Caco-2 (cell line): ENCODE results near the gene DMRT1. TPM values are rescaled to one million over a fixed set of nuclear protein-coding genes. Genes with fewer than 3 reads are reported as not detected.

ENCODE experiments used
- BruUV-seq: library from RNA; stranded (reverse); fragments of 400-500 nt; replicated peaks from 2 replicates; lab custom pipeline; 2021; lab: Mats Ljungman, UMichigan
- CTCF ChIA-PET: fragments of 300-600 bp; sonication (Branson Sonifier 250); formaldehyde crosslinking; loops from one replicate; lab custom pipeline; 2022; ENCODE audit warnings: antibody characterized with exemption; lab: Charles Lee
- POLR2A ChIA-PET: fragments of 300-600 bp; sonication (Branson Sonifier 250); formaldehyde crosslinking; loops from one replicate; lab custom pipeline; 2022; ENCODE audit warnings: antibody characterized with exemption; lab: Charles Lee
- DNase-seq, 2 experiments: peaks; one replicate each; pipeline versions ENCODE4 v3.0.0 to v3.0.0-alpha.2; 2020 to 2022
- H3K27me3 ChIP-seq: replicated peaks from 2 replicates; pipeline ENCODE4 v1.6.0; 2011; ENCODE audit warnings: low read length; ENCODE audit not compliant: control insufficient read depth, insufficient read depth
- H3K36me3 ChIP-seq: 2 replicates; pipeline ENCODE4 v1.5.1; 2011; ENCODE audit warnings: low read length; ENCODE audit not compliant: control insufficient read depth, insufficient read depth
- H3K4me1 ChIP-seq: fragments of 250-450 bp; sonication (Bioruptor Pico); 2 replicates; pipeline ENCODE4 v1.5.1; 2020; ENCODE audit warnings: mild to moderate bottlenecking
- H3K4me3 ChIP-seq: 2 replicates; pipeline ENCODE4 v1.5.1; 2011; ENCODE audit warnings: low read depth, mild to moderate bottlenecking, control low read depth, low read length
- H3K9me3 ChIP-seq: fragments of 250-450 bp; sonication (Bioruptor Pico); 2 replicates; pipeline ENCODE4 v1.5.1; 2020; ENCODE audit warnings: mild to moderate bottlenecking, moderate library complexity
- H3K27ac Mint-ChIP-seq: one replicate; pipeline ENCODE4 v1.8.0; 2022; ENCODE audit warnings: mixed read lengths; ENCODE audit not compliant: unreplicated experiment
- H3K27me3 Mint-ChIP-seq: one replicate; pipeline ENCODE4 v1.8.0; 2022; ENCODE audit warnings: mixed read lengths; ENCODE audit not compliant: insufficient read depth, unreplicated experiment
- H3K36me3 Mint-ChIP-seq: one replicate; pipeline ENCODE4 v1.8.0; 2022; ENCODE audit warnings: mild to moderate bottlenecking, mixed read lengths; ENCODE audit not compliant: insufficient read depth, unreplicated experiment
- H3K4me1 Mint-ChIP-seq: one replicate; pipeline ENCODE4 v1.8.0; 2022; ENCODE audit warnings: low read depth, mixed read lengths; ENCODE audit not compliant: unreplicated experiment
- H3K4me3 Mint-ChIP-seq: one replicate; pipeline ENCODE4 v1.8.0; 2022; ENCODE audit warnings: mild to moderate bottlenecking, moderate library complexity, mixed read lengths; ENCODE audit not compliant: unreplicated experiment
- H3K9me3 Mint-ChIP-seq: one replicate; pipeline ENCODE4 v1.8.0; 2022; ENCODE audit warnings: mixed read lengths; ENCODE audit not compliant: unreplicated experiment
- intact Hi-C: fragments of 100-400 bp; cut with micrococcal nuclease; formaldehyde crosslinking; loops from one replicate; pipeline ENCODE4 v1.10.0; 2022; ENCODE audit not compliant: unreplicated experiment
- total RNA-seq: library from RNA; stranded (reverse); gene quantifications from 2 replicates; pipeline ENCODE4 v1.2.3, GENCODE V29; 2022
- TF ChIP-seq, protein P1 (sequence below), 2 experiments: fragments of 200-600 bp in 1 of 2; IDR thresholded peaks; 1 replicate in 1 of 2; 2 replicates in 1 of 2; pipeline versions ENCODE4 v1.5.1 to v1.8.0; 2011 to 2022; ENCODE audit warnings: antibody characterized with exemption in 1 of 2, control low read depth in 1 of 2, inconsistent platforms in 1 of 2, low read depth in 1 of 2, low read length in 1 of 2, mild to moderate bottlenecking in 1 of 2, moderate library complexity in 1 of 2; ENCODE audit not compliant: insufficient read depth in 1 of 2, severe bottlenecking in 1 of 2, unreplicated experiment in 1 of 2

DMRT1 gene
- total RNA-seq, 1 experiment from 2014 or later: not detected

DNA sequence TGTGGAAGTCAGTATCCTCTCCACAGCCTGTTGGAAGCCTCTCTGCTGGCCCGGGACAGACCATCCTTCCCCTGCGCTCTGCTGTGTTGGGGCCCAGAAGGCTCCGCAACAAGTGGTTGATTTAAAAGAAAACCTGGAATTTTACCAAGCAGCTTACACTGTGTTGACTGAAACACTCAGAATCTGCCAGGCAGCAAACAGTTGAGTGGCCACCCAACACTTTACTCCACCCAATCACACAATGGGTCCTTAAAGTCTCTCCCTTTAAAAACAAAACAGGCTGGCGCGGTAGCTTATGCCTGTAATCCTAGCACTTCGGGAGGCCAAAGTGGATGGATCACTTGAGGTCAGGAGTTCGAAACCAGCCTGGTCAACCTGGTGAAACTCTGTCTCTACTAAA is 107.0 kb downstream of the DMRT1 start:
- no peaks in the 10 kb centered on the region for H3K36me3 Mint-ChIP-seq
- CTCF ChIA-PET: no interaction called here
- H3K27me3 Mint-ChIP-seq: peaks cover 2% of the 10 kb centered on the region
- no peak for DNase-seq
- H3K9me3 Mint-ChIP-seq: no peaks in the 10 kb centered on the region
- H3K9me3 ChIP-seq: no peaks in the 10 kb centered on the region
- H3K4me1 ChIP-seq: no peaks in the 10 kb centered on the region
- no peaks in the 10 kb centered on the region for H3K4me1 Mint-ChIP-seq
- POLR2A ChIA-PET: no interaction called here
- H3K4me3 ChIP-seq: no peak overlapping the region
- H3K36me3 ChIP-seq: no peaks in the 10 kb centered on the region
- TF ChIP-seq, protein P1, sequence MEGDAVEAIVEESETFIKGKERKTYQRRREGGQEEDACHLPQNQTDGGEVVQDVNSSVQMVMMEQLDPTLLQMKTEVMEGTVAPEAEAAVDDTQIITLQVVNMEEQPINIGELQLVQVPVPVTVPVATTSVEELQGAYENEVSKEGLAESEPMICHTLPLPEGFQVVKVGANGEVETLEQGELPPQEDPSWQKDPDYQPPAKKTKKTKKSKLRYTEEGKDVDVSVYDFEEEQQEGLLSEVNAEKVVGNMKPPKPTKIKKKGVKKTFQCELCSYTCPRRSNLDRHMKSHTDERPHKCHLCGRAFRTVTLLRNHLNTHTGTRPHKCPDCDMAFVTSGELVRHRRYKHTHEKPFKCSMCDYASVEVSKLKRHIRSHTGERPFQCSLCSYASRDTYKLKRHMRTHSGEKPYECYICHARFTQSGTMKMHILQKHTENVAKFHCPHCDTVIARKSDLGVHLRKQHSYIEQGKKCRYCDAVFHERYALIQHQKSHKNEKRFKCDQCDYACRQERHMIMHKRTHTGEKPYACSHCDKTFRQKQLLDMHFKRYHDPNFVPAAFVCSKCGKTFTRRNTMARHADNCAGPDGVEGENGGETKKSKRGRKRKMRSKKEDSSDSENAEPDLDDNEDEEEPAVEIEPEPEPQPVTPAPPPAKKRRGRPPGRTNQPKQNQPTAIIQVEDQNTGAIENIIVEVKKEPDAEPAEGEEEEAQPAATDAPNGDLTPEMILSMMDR (IDR thresholded peaks at IDR 0.05; ENCODE audit: insufficient read depth in 1 of 2, low read depth in 1 of 2, low read length in 1 of 2, severe bottlenecking in 1 of 2, unreplicated experiment in 1 of 2): no peak
- H3K27me3 ChIP-seq: no peaks in the 10 kb centered on the region
- no peak overlapping the region for H3K4me3 Mint-ChIP-seq
- intact Hi-C loops: no loop called here
- H3K27ac Mint-ChIP-seq: no peak overlapping the region
- no TSS peak for BruUV-seq

DNA sequence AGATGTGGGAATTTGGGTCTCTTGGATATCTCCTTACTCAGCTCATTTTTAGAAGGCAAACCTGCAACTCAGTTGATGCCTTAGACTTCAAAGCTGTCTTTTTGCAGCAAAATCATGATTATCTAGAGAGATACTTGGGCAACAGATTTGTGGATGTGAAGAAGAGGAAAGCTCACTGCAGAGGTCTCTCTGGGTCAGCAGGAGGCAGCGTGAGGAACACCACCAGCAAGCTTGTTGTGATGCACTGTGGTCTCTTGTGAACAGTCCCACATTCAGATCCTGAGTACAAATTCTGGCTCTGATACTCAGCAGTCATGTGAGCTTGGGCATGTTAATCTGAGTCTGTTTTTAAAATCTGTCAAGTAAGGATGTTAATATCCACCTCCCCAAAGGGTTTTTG is 108.6 kb downstream of the DMRT1 start:
- Mint-ChIP-seq H3K4me3 (no peak overlapping the region), H3K9me3 (no peaks in the 10 kb centered on the region), H3K36me3 (no peaks in the 10 kb centered on the region), H3K27ac (no peak overlapping the region), H3K27me3 (peaks cover 2% of the 10 kb centered on the region), H3K4me1 (no peaks in the 10 kb centered on the region)
- DNase-seq: no peak
- Histone ChIP-seq H3K9me3 (no peaks in the 10 kb centered on the region), H3K4me3 (no peak overlapping the region), H3K27me3 (no peaks in the 10 kb centered on the region), H3K36me3 (no peaks in the 10 kb centered on the region), H3K4me1 (no peaks in the 10 kb centered on the region)
- ChIA-PET POLR2A (no interaction called here), CTCF (no interaction called here)
- intact Hi-C loops: no loop called here
- TF ChIP-seq, protein P1 (IDR thresholded peaks at IDR 0.05; ENCODE audit: insufficient read depth in 1 of 2, low read depth in 1 of 2, low read length in 1 of 2, severe bottlenecking in 1 of 2, unreplicated experiment in 1 of 2): no peak
- BruUV-seq: no TSS peak

DNA sequence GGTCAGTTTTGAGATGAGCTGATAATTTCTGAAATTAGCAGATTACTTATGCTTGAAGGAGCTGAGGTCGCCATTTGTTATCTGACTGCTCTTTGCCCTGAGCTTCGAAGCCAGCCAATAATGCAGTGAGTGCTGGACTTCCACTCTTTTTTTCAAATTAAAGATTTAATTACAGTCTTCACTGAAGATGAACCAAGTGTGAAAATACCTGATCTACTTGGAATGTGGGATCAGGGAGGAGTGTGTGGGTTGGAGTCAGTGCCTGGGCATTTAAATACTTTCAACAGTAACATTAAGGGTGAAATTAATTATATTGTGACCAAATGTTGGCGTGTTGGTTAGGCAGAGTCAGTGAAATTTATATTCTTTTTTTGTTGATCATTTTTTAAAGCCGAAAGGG is 111.0 kb downstream of the DMRT1 start:
- Mint-ChIP-seq H3K9me3 (no peaks in the 10 kb centered on the region), H3K4me1 (no peaks in the 10 kb centered on the region), H3K27ac (no peak overlapping the region), H3K36me3 (no peaks in the 10 kb centered on the region), H3K4me3 (no peak overlapping the region), H3K27me3 (peaks cover 4% of the 10 kb centered on the region)
- CTCF ChIA-PET: no interaction called here
- Histone ChIP-seq H3K4me3 (no peak overlapping the region), H3K4me1 (no peaks in the 10 kb centered on the region), H3K27me3 (no peaks in the 10 kb centered on the region), H3K9me3 (no peaks in the 10 kb centered on the region), H3K36me3 (no peaks in the 10 kb centered on the region)
- intact Hi-C loops: loop anchor here (1.0 kb wide), 1 partner anchor 24 kb away; the partner anchor contains the start of gene DMRT3
- POLR2A ChIA-PET: no interaction called here
- BruUV-seq: no TSS peak
- TF ChIP-seq, protein P1 (IDR thresholded peaks at IDR 0.05; ENCODE audit: insufficient read depth in 1 of 2, low read depth in 1 of 2, low read length in 1 of 2, severe bottlenecking in 1 of 2, unreplicated experiment in 1 of 2): no peak
- DNase-seq: no peak
